VCaP (cell line): Measurements from ENCODE around the gene EFNA5.

Experiments
- H3K27ac ChIP-seq: fragments of 450-650 bp; 2 replicates; pipeline ENCODE4 v1.5.1; 2017
- TF ChIP-seq, protein P1 (sequence below): fragments of 450-650 bp; conservative IDR thresholded peaks from 2 replicates; pipeline ENCODE4 v1.5.1; 2017; ENCODE audit warnings: mild to moderate bottlenecking, moderate library complexity

The EFNA5 gene

DNA sequence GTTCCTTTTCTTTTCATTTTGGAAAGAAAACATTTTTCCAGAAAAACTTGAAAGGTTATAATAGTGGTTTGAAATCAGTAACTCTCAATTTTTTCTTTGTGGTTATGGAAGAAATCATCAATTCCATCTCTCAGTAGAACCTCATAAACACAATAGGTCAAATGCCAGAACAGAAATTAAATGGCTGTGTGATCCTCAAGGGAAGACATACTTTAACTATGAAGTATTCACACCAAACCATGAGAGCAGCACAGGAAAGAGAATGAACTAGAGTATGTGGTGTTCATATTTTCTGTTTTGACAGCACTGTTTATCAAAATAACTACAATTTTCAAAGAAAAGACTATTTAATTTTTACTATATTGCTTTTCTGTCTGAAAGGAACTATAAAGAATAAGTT lies 29.7 kb upstream of the EFNA5 start:
- H3K27ac ChIP-seq, result no peak overlapping the region
- TF ChIP-seq, protein P1, sequence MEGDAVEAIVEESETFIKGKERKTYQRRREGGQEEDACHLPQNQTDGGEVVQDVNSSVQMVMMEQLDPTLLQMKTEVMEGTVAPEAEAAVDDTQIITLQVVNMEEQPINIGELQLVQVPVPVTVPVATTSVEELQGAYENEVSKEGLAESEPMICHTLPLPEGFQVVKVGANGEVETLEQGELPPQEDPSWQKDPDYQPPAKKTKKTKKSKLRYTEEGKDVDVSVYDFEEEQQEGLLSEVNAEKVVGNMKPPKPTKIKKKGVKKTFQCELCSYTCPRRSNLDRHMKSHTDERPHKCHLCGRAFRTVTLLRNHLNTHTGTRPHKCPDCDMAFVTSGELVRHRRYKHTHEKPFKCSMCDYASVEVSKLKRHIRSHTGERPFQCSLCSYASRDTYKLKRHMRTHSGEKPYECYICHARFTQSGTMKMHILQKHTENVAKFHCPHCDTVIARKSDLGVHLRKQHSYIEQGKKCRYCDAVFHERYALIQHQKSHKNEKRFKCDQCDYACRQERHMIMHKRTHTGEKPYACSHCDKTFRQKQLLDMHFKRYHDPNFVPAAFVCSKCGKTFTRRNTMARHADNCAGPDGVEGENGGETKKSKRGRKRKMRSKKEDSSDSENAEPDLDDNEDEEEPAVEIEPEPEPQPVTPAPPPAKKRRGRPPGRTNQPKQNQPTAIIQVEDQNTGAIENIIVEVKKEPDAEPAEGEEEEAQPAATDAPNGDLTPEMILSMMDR, result no peak

DNA sequence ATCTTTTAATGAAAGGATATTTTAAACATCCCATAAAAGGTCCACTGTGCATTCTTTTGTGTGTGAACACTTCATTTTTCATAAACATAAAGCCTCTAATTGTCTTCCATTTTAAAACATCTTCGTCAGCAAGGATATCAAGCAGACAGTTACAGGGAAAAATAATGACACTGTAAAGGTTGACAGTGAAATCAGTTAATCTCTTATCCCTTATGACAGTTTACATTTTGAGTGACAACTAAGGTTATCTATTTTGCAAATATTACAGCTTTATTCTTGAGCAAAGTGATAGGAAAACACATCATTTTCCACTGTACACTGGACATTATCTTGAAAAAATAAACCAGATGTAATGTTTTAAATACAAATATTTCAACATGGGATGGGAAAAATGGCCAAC lies 28.7 kb upstream of the EFNA5 start:
- H3K27ac ChIP-seq, result no peak overlapping the region
- TF ChIP-seq, protein P1, result no peak

DNA sequence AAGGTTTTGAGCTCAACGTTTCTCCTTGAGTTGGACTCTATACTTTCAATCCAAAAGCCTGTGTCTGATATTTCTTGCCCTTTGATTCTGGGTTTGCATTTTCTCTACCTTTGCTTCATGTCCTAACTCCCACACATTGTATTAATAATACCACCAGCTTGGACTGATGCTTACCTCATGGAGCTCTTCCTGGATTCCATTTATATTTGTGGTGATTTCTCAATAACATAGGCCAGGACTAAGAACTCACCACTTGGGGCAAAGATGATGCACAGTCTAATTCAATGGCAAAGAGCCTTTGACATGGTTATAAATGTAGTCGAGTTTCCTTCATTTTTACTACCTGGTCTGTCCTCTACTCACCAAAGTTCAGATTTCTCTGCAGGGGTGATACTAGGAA lies 27.5 kb upstream of the EFNA5 start:
- TF ChIP-seq, protein P1, result no peak
- H3K27ac ChIP-seq, result no peak overlapping the region

DNA sequence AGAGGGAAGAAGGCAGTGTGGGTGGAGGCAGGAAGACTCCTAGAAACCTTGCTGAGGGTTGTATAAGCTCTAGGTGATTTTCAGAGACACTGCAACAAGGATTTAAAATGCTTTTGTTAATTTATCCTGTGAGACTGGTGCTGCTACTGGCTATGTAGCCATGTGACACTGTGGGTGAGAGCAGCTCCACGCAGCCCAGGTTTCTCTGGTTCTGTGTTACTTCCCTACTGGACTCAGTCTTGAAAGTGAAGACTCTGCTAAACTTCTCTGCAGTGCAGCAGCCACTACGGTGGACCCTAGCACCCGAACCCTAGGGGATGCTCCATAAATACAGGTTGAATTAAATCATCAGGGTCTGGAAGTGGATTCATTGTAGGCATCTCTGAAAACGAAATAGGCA lies 25.8 kb upstream of the EFNA5 start:
- no peak overlapping the region for H3K27ac ChIP-seq
- TF ChIP-seq, protein P1, result no peak

DNA sequence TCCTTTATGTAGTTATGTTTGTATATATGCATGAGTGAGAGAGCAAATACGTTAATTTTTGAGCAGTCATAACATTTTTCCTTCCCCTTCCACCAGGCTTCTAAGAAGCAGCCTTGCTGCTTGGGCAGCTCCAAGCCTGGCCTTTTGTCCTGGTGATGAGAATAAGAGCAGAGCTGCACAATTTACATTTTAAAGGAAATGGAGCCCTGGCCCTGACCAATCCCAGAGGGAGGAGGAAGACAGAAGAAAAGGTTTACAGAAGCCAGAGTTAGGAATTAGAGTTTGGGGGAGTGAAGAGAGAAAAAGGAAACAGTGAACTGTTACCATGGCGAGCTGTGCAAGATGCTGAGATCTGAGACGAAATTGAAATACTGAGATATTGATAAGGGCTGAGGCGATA lies 25.3 kb upstream of the EFNA5 start:
- H3K27ac ChIP-seq, result no peak overlapping the region
- TF ChIP-seq, protein P1, result no peak

DNA sequence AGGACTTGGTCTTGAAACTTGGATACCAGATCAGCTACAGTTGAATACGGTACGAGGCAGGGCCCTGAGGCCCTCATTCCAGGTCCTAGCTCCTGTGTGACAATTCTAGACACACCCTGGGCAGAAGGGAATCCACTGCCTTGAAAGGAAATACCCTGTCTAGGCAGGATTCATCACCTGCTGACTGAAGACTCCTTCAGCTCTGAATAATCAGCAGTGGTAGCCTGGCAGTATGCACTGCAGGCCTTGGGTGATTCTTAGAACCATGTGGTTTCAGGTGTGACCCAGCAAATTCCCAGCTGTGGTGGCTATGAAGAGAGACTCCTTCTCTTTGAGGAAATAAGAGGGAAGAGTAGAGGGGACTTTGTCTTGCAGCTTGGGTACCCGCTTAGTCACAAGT lies 17.2 kb upstream of the EFNA5 start:
- TF ChIP-seq, protein P1, result no peak
- H3K27ac ChIP-seq, result no peak overlapping the region

DNA sequence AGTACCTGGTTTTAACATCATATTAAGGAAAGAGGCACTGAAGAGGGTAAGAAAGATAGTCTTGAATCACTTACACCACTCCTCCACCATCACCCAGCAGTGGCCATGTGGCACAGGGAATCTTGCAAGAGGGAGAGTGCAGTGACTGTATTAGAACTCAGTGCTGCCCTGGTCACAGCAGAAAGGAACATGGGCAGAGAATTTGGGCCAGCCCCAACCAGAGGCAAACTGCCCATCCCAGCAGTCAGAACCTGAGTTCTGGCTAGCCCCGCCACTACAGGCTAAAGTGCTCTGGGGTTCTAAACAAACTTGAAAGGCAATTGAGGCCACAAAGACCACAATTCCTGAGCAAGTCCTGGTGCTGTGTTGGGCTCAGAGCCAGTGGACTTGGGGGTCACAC lies 16.7 kb upstream of the EFNA5 start:
- H3K27ac ChIP-seq, result no peak overlapping the region
- TF ChIP-seq, protein P1, result no peak

DNA sequence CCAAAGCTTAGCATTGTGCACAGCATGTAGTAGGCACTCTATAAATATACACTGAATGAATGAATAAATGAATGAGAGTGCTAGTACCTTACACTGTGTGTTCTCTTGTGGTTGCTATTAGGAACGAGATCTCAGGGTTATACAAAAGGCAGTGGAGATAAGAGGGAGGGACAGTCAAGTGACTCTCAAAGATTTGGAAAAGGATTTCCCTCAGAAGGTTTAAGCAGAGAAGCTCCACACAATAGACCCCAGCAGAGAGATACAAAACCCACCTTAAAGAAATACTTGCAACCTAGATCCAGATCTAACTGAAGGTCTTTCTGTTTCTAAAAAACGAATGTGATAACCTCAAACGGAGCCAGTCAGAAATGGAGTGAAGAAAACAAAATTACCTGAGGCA lies 11.8 kb upstream of the EFNA5 start:
- TF ChIP-seq, protein P1, result no peak
- H3K27ac ChIP-seq, result no peak overlapping the region
